ENCODE results near the gene CDKAL1. TPM values are rescaled to one million over a fixed set of nuclear protein-coding genes. Genes with fewer than 3 reads are reported as not detected.

Gene CDKAL1
- total and polyA plus RNA-seq, 2 of the 13 experiments (the other 11 are each of a cell fraction or from before 2014, with no cell fraction given) = 9.5 to 27.7 TPM

GRCh38 chr6:20740727-20741126 is 206.5 kb downstream of the CDKAL1 start (continued):
- no peak for TF ChIP-seq KLF9 (CRISPR knock-in tag; IDR thresholded peaks at IDR 0.05; ENCODE audit: low read depth)
- no peak for TF ChIP-seq MIER2 (CRISPR knock-in tag; IDR thresholded peaks at IDR 0.05)
- TF ChIP-seq ZNF678 (CRISPR knock-in tag; IDR thresholded peaks at IDR 0.05) = no peak
- TF ChIP-seq NCOA2 (CRISPR knock-in tag; IDR thresholded peaks at IDR 0.05) = peak; percentile 26; the same call in 1 of the 2 replicates
- TF ChIP-seq SRY (CRISPR knock-in tag; IDR thresholded peaks at IDR 0.05) = no peak
- no peak for TF ChIP-seq STAT6 (CRISPR knock-in tag; IDR thresholded peaks at IDR 0.05; ENCODE audit: borderline replicate concordance)
- TF ChIP-seq KMT2A (CRISPR knock-in tag; IDR thresholded peaks at IDR 0.05) = no peak
- no peak for TF ChIP-seq MXD3 (CRISPR knock-in tag; IDR thresholded peaks at IDR 0.05)
- TF ChIP-seq POLR2AphosphoS2 (IDR thresholded peaks at IDR 0.05; ENCODE audit: low read depth, low read length) = no peak
- TF ChIP-seq ZNF615 (CRISPR knock-in tag; IDR thresholded peaks at IDR 0.05; ENCODE audit: borderline replicate concordance) = no peak
- no peak for TF ChIP-seq ZSCAN22 (CRISPR knock-in tag; IDR thresholded peaks at IDR 0.05)
- no peak for TF ChIP-seq SOX6 (IDR thresholded peaks at IDR 0.05)
- TF ChIP-seq SOX6 (CRISPR knock-in tag; IDR thresholded peaks at IDR 0.05) = 0 out of 2 replicates have a peak, but pooled peaks have one; percentile 13
- TF ChIP-seq HNRNPH1 (optimal IDR thresholded peaks at IDR 0.05; ENCODE audit: low read depth, low read length) = no peak
- TF ChIP-seq TCF12 (IDR thresholded peaks at IDR 0.05) = no peak
- TF ChIP-seq TCF12 (CRISPR knock-in tag; IDR thresholded peaks at IDR 0.05) = no peak
- no peak for TF ChIP-seq CBFB (CRISPR knock-in tag; IDR thresholded peaks at IDR 0.05)
- TF ChIP-seq KLF6 (CRISPR knock-in tag; IDR thresholded peaks at IDR 0.05) = no peak
- TF ChIP-seq CSRNP1 (CRISPR knock-in tag; IDR thresholded peaks at IDR 0.05) = no peak
- no peak for TF ChIP-seq ZNF670 (CRISPR knock-in tag; IDR thresholded peaks at IDR 0.05; ENCODE audit: borderline replicate concordance)
- no peak for TF ChIP-seq ZNF782 (CRISPR knock-in tag; IDR thresholded peaks at IDR 0.05; ENCODE audit: borderline replicate concordance)
- no peak for TF ChIP-seq ZIK1 (CRISPR knock-in tag; IDR thresholded peaks at IDR 0.05; ENCODE audit: borderline replicate concordance, low read depth)
- no peak for TF ChIP-seq ZNF629 (CRISPR knock-in tag; conservative IDR thresholded peaks at IDR 0.05)
- no peak for TF ChIP-seq SAP130 (CRISPR knock-in tag; IDR thresholded peaks at IDR 0.05; ENCODE audit: low read depth)
- TF ChIP-seq ZNF317 (CRISPR knock-in tag; IDR thresholded peaks at IDR 0.05) = no peak
- TF ChIP-seq NR3C1 (CRISPR knock-in tag; IDR thresholded peaks at IDR 0.05) = no peak
- no peak for TF ChIP-seq REPIN1 (CRISPR knock-in tag; IDR thresholded peaks at IDR 0.05; ENCODE audit: borderline replicate concordance, low read depth)
- no peak for TF ChIP-seq BRD4 (CRISPR knock-in tag; IDR thresholded peaks at IDR 0.05)
- TF ChIP-seq GABPA (IDR thresholded peaks at IDR 0.05; ENCODE audit: low read depth, low read length) = no peak
- TF ChIP-seq GABPA (CRISPR knock-in tag; IDR thresholded peaks at IDR 0.05; ENCODE audit: low read depth) = no peak
- TF ChIP-seq SYNCRIP (IDR thresholded peaks at IDR 0.05; ENCODE audit: insufficient read depth, low read depth, low read length) = no peak
- no peak for TF ChIP-seq ZNF510 (CRISPR knock-in tag; IDR thresholded peaks at IDR 0.05; ENCODE audit: low read depth)
